C4-2B (cell line): ENCODE data around the gene MAP4K1.

Source experiments
- H3K27ac ChIP-seq: fragments of 450-650 bp; 2 replicates; pipeline ENCODE4 v1.5.1; 2017
- CTCF ChIP-seq: fragments of 450-650 bp; conservative IDR thresholded peaks from 2 replicates; pipeline ENCODE4 v1.5.1; 2017; ENCODE audit warnings: mild to moderate bottlenecking
- ZFX ChIP-seq: fragments of 450-650 bp; IDR thresholded peaks from 2 replicates; pipeline ENCODE4 v1.6.1; 2017

MAP4K1 gene

GRCh38 chr19:38550376-38550775, 67.4 kb downstream of the MAP4K1 start:
- no peak overlapping the region for H3K27ac ChIP-seq
- TF ChIP-seq ZFX (no peak), CTCF (no peak)

GRCh38 chr19:38549942-38550341, 67.8 kb downstream of the MAP4K1 start:
- H3K27ac ChIP-seq: no peak overlapping the region
- no peak for TF ChIP-seq ZFX
- TF ChIP-seq CTCF: no peak

GRCh38 chr19:38549061-38549460, 68.7 kb downstream of the MAP4K1 start:
- TF ChIP-seq ZFX (no peak), CTCF (no peak)
- H3K27ac ChIP-seq: no peak overlapping the region

- H3K27ac ChIP-seq: no peak overlapping the region
- TF ChIP-seq CTCF (no peak), ZFX (no peak)
Measured at GRCh38 chr19:38547421-38547820, 70.3 kb downstream of the MAP4K1 start.

GRCh38 chr19:38545596-38545995, 72.2 kb downstream of the MAP4K1 start:
- no peak overlapping the region for H3K27ac ChIP-seq

GRCh38 chr19:38544569-38545315, 73.0 kb downstream of the MAP4K1 start:
- H3K27ac ChIP-seq: peak overlapping the region; percentile 11; the same call in 1 of the 2 replicates
- TF ChIP-seq CTCF: peak; percentile 44
- TF ChIP-seq ZFX: no peak

More at GRCh38 chr19:38545596-38545995, 72.2 kb downstream of the MAP4K1 start:
- TF ChIP-seq ZFX (no peak), CTCF (no peak)

GRCh38 chr19:38543807-38544568, 73.8 kb downstream of the MAP4K1 start:
- TF ChIP-seq CTCF (peak; percentile 86), ZFX (no peak)
- H3K27ac ChIP-seq: peak overlapping the region; percentile 11
